Neural cell (in vitro differentiated cells): ENCODE data around the gene PCNX1.

ENCODE experiments used
- POLR2AphosphoS5 ChIP-seq: IDR thresholded peaks from 2 replicates; pipeline ENCODE4 v1.6.1; 2012
- RAD21 ChIP-seq: fragments of 450-650 bp; conservative IDR thresholded peaks from 2 replicates; pipeline ENCODE4 v1.6.1; 2014; ENCODE audit warnings: antibody characterized with exemption, mild to moderate bottlenecking, moderate library complexity
- TF ChIP-seq, protein P1 (sequence below): fragments of 450-650 bp; IDR thresholded peaks from 2 replicates; pipeline ENCODE4 v1.5.1; 2014; ENCODE audit warnings: antibody characterized with exemption, mild to moderate bottlenecking, moderate library complexity; ENCODE audit not compliant: poor library complexity, severe bottlenecking

DNA sequence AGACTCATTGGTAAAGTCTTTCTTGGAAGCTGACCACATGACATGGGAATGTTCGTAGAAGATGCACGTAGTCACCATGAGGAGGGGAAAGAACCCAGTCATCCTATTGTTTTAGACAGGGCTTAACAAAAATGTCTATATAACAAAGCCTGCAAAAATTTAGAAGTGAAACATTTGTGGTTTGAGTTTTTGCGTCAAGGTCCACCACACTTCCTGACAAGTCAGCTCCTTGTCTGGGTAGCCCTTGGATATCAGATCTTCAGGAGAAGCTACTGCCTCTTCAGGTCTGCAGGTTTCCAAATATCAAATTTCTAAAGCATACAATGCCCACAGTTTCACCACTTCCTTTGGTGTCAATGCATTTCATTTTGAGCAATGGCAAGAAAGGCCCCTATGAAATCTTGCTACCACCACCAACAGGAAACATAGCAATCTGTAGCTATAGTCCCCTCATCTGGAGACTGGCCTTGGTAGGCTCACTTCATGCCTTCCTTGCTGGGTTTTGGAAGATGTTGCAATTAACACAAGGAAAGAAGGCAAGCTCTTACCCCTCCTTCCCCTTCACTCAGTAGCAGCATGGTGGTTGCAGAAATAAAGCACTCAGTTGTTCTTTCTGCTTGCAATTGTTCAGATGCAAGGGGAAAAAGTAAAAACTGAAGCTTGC lies 235.2 kb downstream of the PCNX1 start:
- TF ChIP-seq RAD21 (no peak), POLR2AphosphoS5 (no peak)
- TF ChIP-seq, protein P1, sequence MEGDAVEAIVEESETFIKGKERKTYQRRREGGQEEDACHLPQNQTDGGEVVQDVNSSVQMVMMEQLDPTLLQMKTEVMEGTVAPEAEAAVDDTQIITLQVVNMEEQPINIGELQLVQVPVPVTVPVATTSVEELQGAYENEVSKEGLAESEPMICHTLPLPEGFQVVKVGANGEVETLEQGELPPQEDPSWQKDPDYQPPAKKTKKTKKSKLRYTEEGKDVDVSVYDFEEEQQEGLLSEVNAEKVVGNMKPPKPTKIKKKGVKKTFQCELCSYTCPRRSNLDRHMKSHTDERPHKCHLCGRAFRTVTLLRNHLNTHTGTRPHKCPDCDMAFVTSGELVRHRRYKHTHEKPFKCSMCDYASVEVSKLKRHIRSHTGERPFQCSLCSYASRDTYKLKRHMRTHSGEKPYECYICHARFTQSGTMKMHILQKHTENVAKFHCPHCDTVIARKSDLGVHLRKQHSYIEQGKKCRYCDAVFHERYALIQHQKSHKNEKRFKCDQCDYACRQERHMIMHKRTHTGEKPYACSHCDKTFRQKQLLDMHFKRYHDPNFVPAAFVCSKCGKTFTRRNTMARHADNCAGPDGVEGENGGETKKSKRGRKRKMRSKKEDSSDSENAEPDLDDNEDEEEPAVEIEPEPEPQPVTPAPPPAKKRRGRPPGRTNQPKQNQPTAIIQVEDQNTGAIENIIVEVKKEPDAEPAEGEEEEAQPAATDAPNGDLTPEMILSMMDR, result no peak
